Esophagus squamous epithelium (tissue), 5 donors: ENCODE measurements around the gene HSD3B1. TPM values are rescaled to one million over a fixed set of nuclear protein-coding genes. Genes with fewer than 3 reads are reported as not detected.
A peak's percentile ranks its signal among the peaks of the same experiment; 100 is the strongest.
"Not testable (repeated sequence)": the region's sequence is repeated elsewhere in the genome, so short reads cannot be mapped to it uniquely, and the experiment has no call there.

ENCODE experiments used
- DNase-seq: peaks from one replicate; lab custom pipeline; 2025; lab: John Stamatoyannopoulos, UW
- H3K27ac ChIP-seq, 4 donors: fragments of 200-600 bp; sonication (generic); one replicate each; pipeline ENCODE4 v1.5.1; 2016 to 2019; ENCODE audit warnings: mild to moderate bottlenecking in 1 of 4
- H3K27me3 ChIP-seq, 4 donors: fragments of 200-600 bp; sonication (generic); 1 replicate in 3 of 4; 2 replicates in 1 of 4; pipeline versions ENCODE4 v1.5.1 to v1.6.0; 2017 to 2021; ENCODE audit warnings: antibody characterized with exemption in 1 of 4
- H3K36me3 ChIP-seq, 3 donors: fragments of 200-600 bp; sonication (generic); one replicate each; pipeline ENCODE4 v1.5.1; 2016 to 2019
- H3K4me1 ChIP-seq, 3 donors: fragments of 200-600 bp; sonication (generic); one replicate each; pipeline ENCODE4 v1.5.1; 2017 to 2019
- H3K4me3 ChIP-seq, 4 donors: fragments of 200-600 bp; sonication (generic); 1 replicate in 3 of 4; 2 replicates in 1 of 4; pipeline ENCODE4 v1.5.1; 2016 to 2019; ENCODE audit warnings: mild to moderate bottlenecking in 2 of 4, moderate library complexity in 1 of 4
- H3K9me3 ChIP-seq, 3 donors: fragments of 200-600 bp; sonication (generic); one replicate each; pipeline ENCODE4 v1.5.1; 2016 to 2019
- POLR2A ChIP-seq, 4 donors: fragments of 450-650 bp; IDR thresholded peaks; one replicate each; pipeline ENCODE4 v1.6.1; 2017; ENCODE audit warnings: antibody characterized with exemption in 4 of 4, mild to moderate bottlenecking in 4 of 4, moderate library complexity in 3 of 4
- WGBS, 2 donors: methylation state at CpG; one replicate each; pipeline ENCODE4 v1.1.5; 2018; 5-methylcytosine and 5-hydroxymethylcytosine counted together
- intact Hi-C: fragments of 100-400 bp; cut with DNase I; formaldehyde crosslinking; loops from one replicate; pipeline ENCODE4 v1.15.0; 2022
- total RNA-seq, 4 donors: library from RNA; depleted of rRNA; stranded (reverse); fragments of >200 nt; gene quantifications; one replicate each; pipeline ENCODE4 v1.1.0, GENCODE V29; 2016
- TF ChIP-seq, protein P1 (sequence below), 6 experiments: fragments of 450-650 bp in 4 of 6; fragments of 200-600 bp in 2 of 6; sonication (generic) in 2 of 6; IDR thresholded peaks; one replicate each; pipeline ENCODE4 v1.5.1; 2016 to 2019; ENCODE audit warnings: antibody characterized with exemption in 6 of 6, mild to moderate bottlenecking in 4 of 6, moderate library complexity in 4 of 6
- donor health status: DM: yes; HTN: yes; CAD: no.

HSD3B1 gene
- total RNA-seq, 4 donors from 2014 or later: not detected

GRCh38 chr1:119549719-119550132 is 42.7 kb downstream of the HSD3B1 start:
- no peaks in the 10 kb centered on the region for H3K4me1 ChIP-seq
- no peaks in the 10 kb centered on the region for H3K36me3 ChIP-seq
- no peaks in the 10 kb centered on the region for H3K9me3 ChIP-seq
- H3K4me3 ChIP-seq: no peak overlapping the region
- intact Hi-C loops: no loop called here
- no peaks in the 10 kb centered on the region for H3K27me3 ChIP-seq
- 48 to 68% methylated on average over 4 of the region's 4 CpGs for WGBS, 2 donors
- DNase-seq: no peak
- H3K27ac ChIP-seq: no peak overlapping the region
- no peak for TF ChIP-seq POLR2A (IDR thresholded peaks at IDR 0.05)
- TF ChIP-seq, protein P1, sequence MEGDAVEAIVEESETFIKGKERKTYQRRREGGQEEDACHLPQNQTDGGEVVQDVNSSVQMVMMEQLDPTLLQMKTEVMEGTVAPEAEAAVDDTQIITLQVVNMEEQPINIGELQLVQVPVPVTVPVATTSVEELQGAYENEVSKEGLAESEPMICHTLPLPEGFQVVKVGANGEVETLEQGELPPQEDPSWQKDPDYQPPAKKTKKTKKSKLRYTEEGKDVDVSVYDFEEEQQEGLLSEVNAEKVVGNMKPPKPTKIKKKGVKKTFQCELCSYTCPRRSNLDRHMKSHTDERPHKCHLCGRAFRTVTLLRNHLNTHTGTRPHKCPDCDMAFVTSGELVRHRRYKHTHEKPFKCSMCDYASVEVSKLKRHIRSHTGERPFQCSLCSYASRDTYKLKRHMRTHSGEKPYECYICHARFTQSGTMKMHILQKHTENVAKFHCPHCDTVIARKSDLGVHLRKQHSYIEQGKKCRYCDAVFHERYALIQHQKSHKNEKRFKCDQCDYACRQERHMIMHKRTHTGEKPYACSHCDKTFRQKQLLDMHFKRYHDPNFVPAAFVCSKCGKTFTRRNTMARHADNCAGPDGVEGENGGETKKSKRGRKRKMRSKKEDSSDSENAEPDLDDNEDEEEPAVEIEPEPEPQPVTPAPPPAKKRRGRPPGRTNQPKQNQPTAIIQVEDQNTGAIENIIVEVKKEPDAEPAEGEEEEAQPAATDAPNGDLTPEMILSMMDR (IDR thresholded peaks at IDR 0.05): peak in 3 of 6 experiments; percentile 35 to 49 (median 39)

GRCh38 chr1:119550381-119550780 is 43.4 kb downstream of the HSD3B1 start:
- Histone ChIP-seq H3K36me3 (no peaks in the 10 kb centered on the region), H3K27ac (no peak overlapping the region), H3K4me1 (no peaks in the 10 kb centered on the region), H3K9me3 (no peaks in the 10 kb centered on the region), H3K4me3 (no peak overlapping the region), H3K27me3 (no peaks in the 10 kb centered on the region)
- intact Hi-C loops: no loop called here
- TF ChIP-seq, protein P1 (IDR thresholded peaks at IDR 0.05): no peak
- TF ChIP-seq POLR2A (IDR thresholded peaks at IDR 0.05): no peak
- WGBS, 2 donors: 94 to 100% methylated on average over 2 of the region's 2 CpGs
- no peak for DNase-seq

DNA sequence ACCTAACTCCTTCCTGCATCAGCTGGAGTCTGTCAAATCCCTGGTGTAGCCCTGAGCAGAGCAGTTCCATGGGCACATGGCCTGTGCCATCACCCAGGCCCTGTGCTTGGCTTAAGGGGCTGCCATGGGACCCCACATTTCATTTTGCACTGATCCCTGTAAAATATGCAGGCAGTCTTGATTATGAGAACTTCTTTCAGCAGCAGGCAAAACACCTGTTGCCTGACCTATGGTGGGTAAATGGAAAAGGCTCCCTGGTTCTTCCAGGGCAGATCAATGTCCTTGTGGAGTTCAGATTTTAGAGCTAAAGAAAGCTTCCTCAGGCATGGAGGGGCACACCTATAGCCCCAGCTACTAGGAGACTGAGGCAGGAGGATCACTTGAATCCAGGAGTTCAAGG is 44.2 kb downstream of the HSD3B1 start:
- no peak overlapping the region for H3K4me3 ChIP-seq
- no peaks in the 10 kb centered on the region for H3K9me3 ChIP-seq
- no peak overlapping the region for H3K27ac ChIP-seq
- H3K4me1 ChIP-seq: no peaks in the 10 kb centered on the region
- intact Hi-C loops: no loop called here
- DNase-seq: no peak
- H3K36me3 ChIP-seq: no peaks in the 10 kb centered on the region
- H3K27me3 ChIP-seq: no peaks in the 10 kb centered on the region
- no peak for TF ChIP-seq POLR2A (IDR thresholded peaks at IDR 0.05)
- TF ChIP-seq, protein P1 (IDR thresholded peaks at IDR 0.05): no peak

DNA sequence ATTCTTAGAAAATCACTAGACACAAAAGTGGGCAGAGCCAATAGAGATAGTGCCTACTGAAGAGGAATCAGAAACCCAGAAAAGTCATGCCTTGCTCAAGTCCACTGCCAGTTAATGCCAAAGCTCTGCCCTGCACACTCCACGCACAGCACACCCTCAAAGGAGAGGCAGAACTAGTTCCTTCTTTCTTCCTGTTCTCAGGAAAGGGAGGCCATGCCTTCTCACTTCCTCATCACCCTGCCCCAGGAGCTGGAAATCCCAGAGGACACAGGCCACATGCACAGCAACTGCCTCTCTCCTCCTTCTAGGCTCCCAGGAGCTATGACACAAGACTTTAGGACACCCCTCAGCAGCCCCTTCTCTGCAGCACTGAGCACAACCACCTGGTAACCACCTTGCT is 45.6 kb downstream of the HSD3B1 start:
- DNase-seq, H3K9me3 ChIP-seq, H3K27me3 ChIP-seq, H3K4me1 ChIP-seq, H3K36me3 ChIP-seq, intact Hi-C loops, H3K27ac ChIP-seq, H3K4me3 ChIP-seq: not testable (repeated sequence)
- WGBS, 2 donors: 44 to 50% methylated on average over 1 of the region's 1 CpG

DNA sequence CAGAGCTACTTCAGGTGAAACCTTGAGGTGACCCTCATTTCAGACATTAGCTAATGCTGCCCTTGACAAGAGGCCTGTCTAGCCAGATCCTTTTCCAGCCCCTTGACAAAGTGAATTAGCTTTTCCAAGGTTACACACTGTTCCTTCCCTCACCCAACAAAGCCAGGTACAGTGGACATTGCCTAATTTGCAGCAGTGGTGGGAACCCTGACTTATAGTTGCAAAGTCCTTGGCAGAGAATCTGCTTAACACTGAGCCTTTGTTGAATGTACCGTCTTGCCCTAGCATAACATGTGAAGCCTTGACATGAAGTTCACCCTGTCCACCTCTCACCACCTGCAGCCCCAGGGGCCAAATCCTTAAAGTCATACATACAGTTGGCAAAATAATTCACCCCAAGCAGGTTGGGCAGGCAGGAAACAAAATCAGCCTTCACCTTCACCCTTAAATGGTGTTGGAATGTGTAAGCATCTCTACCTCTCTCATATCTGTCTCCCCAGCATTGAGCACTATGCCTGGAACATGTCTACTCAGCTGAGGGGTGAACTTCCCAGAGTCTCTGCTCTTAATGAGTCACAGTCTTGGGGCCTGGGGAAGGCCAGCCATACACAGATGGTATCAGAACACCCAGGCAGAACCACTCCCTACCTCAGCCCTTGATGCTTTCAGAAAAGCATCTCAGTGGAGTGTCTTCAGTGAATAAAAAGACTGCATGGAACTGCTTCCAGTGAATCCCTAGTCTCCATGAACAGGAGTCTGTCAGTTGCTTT is 46.5 kb downstream of the HSD3B1 start:
- intact Hi-C loops, H3K4me1 ChIP-seq, H3K9me3 ChIP-seq, H3K27me3 ChIP-seq, H3K4me3 ChIP-seq, DNase-seq, H3K36me3 ChIP-seq, H3K27ac ChIP-seq: not testable (repeated sequence)
- 42 to 75% methylated on average over 1 of the region's 1 CpG for WGBS, 2 donors

- no peak overlapping the region for H3K27ac ChIP-seq
- intact Hi-C loops: no loop called here
Measured at GRCh38 chr1:119554183-119554582, 47.2 kb downstream of the HSD3B1 start.

More at GRCh38 chr1:119554183-119554582, 47.2 kb downstream of the HSD3B1 start:
- TF ChIP-seq, protein P1 (IDR thresholded peaks at IDR 0.05): no peak
- TF ChIP-seq POLR2A (IDR thresholded peaks at IDR 0.05): no peak
- Histone ChIP-seq H3K4me1 (no peaks in the 10 kb centered on the region), H3K4me3 (no peak overlapping the region), H3K9me3 (no peaks in the 10 kb centered on the region), H3K36me3 (no peaks in the 10 kb centered on the region), H3K27me3 (no peaks in the 10 kb centered on the region)
- DNase-seq: no peak
